ENCODE results near the gene DACT1. TPM values are rescaled to one million over a fixed set of nuclear protein-coding genes. Genes with fewer than 3 reads are reported as not detected.

Gene DACT1
- total and polyA plus RNA-seq, 2 experiments from 2014 or later: 6.8 to 26.9 TPM

DNA sequence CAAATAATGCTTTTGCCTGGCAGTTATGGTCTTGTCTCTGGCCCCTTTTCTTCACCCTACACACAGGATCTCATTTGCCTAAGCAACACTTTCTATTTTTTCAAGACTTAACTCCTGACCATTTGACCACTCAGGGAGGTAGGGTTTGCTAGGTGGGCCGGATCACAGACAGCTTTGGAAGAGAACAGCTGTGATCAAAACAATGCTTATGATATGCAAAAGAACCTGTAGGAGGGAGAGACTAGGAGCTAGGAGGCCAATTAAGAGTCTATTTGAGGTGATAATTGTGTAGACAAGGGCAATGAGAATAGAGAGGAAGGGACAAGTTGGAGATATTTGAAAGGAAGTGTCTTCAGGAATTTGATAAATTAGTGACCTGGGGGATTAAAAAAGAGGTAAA, 12.3 kb upstream of the DACT1 start:
- peaks cover 21% of the 10 kb centered on the region for H3K27me3 ChIP-seq (replicated peaks; ENCODE audit: insufficient read depth)
- H2AFZ ChIP-seq: no peak overlapping the region
- no peak overlapping the region for H3K4me3 ChIP-seq
- H3K79me2 ChIP-seq (ENCODE audit: insufficient read depth): no peaks in the 10 kb centered on the region
- no peaks in the 10 kb centered on the region for H3K9me3 ChIP-seq (ENCODE audit: low read depth)
- no peak overlapping the region for H3K27ac ChIP-seq
- H3K9me2 ChIP-seq (ENCODE audit: insufficient read depth): no peaks in the 10 kb centered on the region
- no peaks in the 10 kb centered on the region for H3K36me3 ChIP-seq (ENCODE audit: low read depth)
- H3K9ac ChIP-seq: no peak overlapping the region
- no peak overlapping the region for H3K4me2 ChIP-seq (ENCODE audit: unreplicated experiment)
- peaks cover 13% of the 10 kb centered on the region; the same call in 1 of the 2 replicates for H3F3A ChIP-seq (ENCODE audit: insufficient read depth)
- H4K20me1 ChIP-seq (ENCODE audit: insufficient read depth): no peaks in the 10 kb centered on the region
- H3K4me1 ChIP-seq (ENCODE audit: insufficient read depth): peaks cover 8% of the 10 kb centered on the region
- 62 to 67% methylated on average over 1 of the region's 1 CpG for WGBS, 2 experiments (ENCODE audit: low coverage in 1 of 2, low lambda C conversion rate in 2 of 2, missing lambda C conversion rate in 2 of 2)
- DNase-seq: no peak
- in situ Hi-C loops (cut with MboI): loop anchor here (10.0 to 25.0 kb wide), 2 partner anchors 121 to 812 kb away; no protein-coding TSS in a partner anchor
- TF ChIP-seq EZH2 (IDR thresholded peaks at IDR 0.05; ENCODE audit: insufficient read depth, poor library complexity, severe bottlenecking): no peak
- TF ChIP-seq EZH2phosphoT487 (IDR thresholded peaks at IDR 0.05; ENCODE audit: insufficient read depth, low read depth): no peak

- DNase-seq: peak; percentile 90
- Histone ChIP-seq H4K20me1 (ENCODE audit: insufficient read depth) (no peaks in the 10 kb centered on the region), H3K79me2 (ENCODE audit: insufficient read depth) (no peaks in the 10 kb centered on the region), H3K4me3 (no peak overlapping the region), H3K4me1 (ENCODE audit: insufficient read depth) (peaks cover 8% of the 10 kb centered on the region), H3K27ac (no peak overlapping the region), H3K9me2 (ENCODE audit: insufficient read depth) (no peaks in the 10 kb centered on the region), H3K27me3 (replicated peaks; ENCODE audit: insufficient read depth) (peaks cover 12% of the 10 kb centered on the region; the same call in 1 of the 2 replicates), H2AFZ (no peak overlapping the region), H3K9me3 (ENCODE audit: low read depth) (no peaks in the 10 kb centered on the region), H3K4me2 (ENCODE audit: unreplicated experiment) (no peak overlapping the region), H3K36me3 (ENCODE audit: low read depth) (no peaks in the 10 kb centered on the region), H3F3A (ENCODE audit: insufficient read depth) (peaks cover 13% of the 10 kb centered on the region; the same call in 1 of the 2 replicates), H3K9ac (no peak overlapping the region)
- WGBS, 2 experiments (ENCODE audit: low coverage in 1 of 2, low lambda C conversion rate in 2 of 2, missing lambda C conversion rate in 2 of 2): 0% methylated on average over 3 of the region's 3 CpGs
- TF ChIP-seq EZH2phosphoT487 (IDR thresholded peaks at IDR 0.05; ENCODE audit: insufficient read depth, low read depth) (peak; percentile 99), EZH2 (IDR thresholded peaks at IDR 0.05; ENCODE audit: insufficient read depth, poor library complexity, severe bottlenecking) (no peak)
- in situ Hi-C loops (cut with MboI): loop anchor here (10.0 to 25.0 kb wide), 2 partner anchors 122 to 811 kb away; no protein-coding TSS in a partner anchor
Observed at GRCh38 chr14:58626431-58626831, 11.3 kb upstream of the DACT1 start.

- no peaks in the 10 kb centered on the region for H3K9me2 ChIP-seq (ENCODE audit: insufficient read depth)
- no peak overlapping the region for H3K4me3 ChIP-seq
- peaks cover 12% of the 10 kb centered on the region; the same call in 1 of the 2 replicates for H3K27me3 ChIP-seq (replicated peaks; ENCODE audit: insufficient read depth)
- H2AFZ ChIP-seq: no peak overlapping the region
- no peak for DNase-seq
- no peak overlapping the region for H3K27ac ChIP-seq
- in situ Hi-C loops (cut with MboI): loop anchor here (10.0 to 25.0 kb wide), 2 partner anchors 124 to 809 kb away; no protein-coding TSS in a partner anchor
- H3K9me3 ChIP-seq (ENCODE audit: low read depth): no peaks in the 10 kb centered on the region
- peaks cover 8% of the 10 kb centered on the region for H3K4me1 ChIP-seq (ENCODE audit: insufficient read depth)
- TF ChIP-seq EZH2 (IDR thresholded peaks at IDR 0.05; ENCODE audit: insufficient read depth, poor library complexity, severe bottlenecking) (no peak), EZH2phosphoT487 (IDR thresholded peaks at IDR 0.05; ENCODE audit: insufficient read depth, low read depth) (no peak)
- H3K79me2 ChIP-seq (ENCODE audit: insufficient read depth): no peaks in the 10 kb centered on the region
- WGBS, 2 experiments (ENCODE audit: low coverage in 1 of 2, low lambda C conversion rate in 2 of 2, missing lambda C conversion rate in 2 of 2): 83 to 84% methylated on average over 6 of the region's 6 CpGs
- no peak overlapping the region for H3K4me2 ChIP-seq (ENCODE audit: unreplicated experiment)
- H4K20me1 ChIP-seq (ENCODE audit: insufficient read depth): no peaks in the 10 kb centered on the region
- no peak overlapping the region for H3K9ac ChIP-seq
- no peaks in the 10 kb centered on the region for H3K36me3 ChIP-seq (ENCODE audit: low read depth)
- H3F3A ChIP-seq (ENCODE audit: insufficient read depth): peaks cover 13% of the 10 kb centered on the region; the same call in 1 of the 2 replicates
Observed at GRCh38 chr14:58628406-58628805, 9.4 kb upstream of the DACT1 start.

DNA sequence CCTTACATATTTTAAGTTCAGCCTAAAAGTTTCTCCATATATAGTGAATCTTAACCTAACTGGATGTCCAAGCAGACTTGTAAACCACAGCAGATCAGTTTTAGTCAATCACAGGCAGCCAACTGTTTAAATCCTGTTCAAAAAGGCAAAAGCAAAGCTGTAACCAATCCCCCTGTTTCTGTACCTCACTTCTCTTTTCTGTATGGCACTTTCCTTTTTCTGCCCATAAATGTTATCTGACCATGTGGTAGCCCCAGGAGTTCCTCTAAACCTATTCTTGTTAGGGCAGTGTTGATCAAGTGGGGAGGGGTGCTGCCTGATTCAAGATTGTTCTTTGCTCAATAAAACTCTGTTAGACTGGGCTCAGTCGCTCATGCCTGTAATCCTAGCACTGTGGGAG, 8.5 kb upstream of the DACT1 start:
- Histone ChIP-seq H3K9me3 (ENCODE audit: low read depth) (no peaks in the 10 kb centered on the region), H3K4me1 (ENCODE audit: insufficient read depth) (peaks cover 17% of the 10 kb centered on the region), H3K27ac (no peak overlapping the region), H3K4me3 (no peak overlapping the region), H3K4me2 (ENCODE audit: unreplicated experiment) (no peak overlapping the region), H3K9me2 (ENCODE audit: insufficient read depth) (no peaks in the 10 kb centered on the region), H4K20me1 (ENCODE audit: insufficient read depth) (no peaks in the 10 kb centered on the region), H3K9ac (no peak overlapping the region), H3K79me2 (ENCODE audit: insufficient read depth) (no peaks in the 10 kb centered on the region), H3F3A (ENCODE audit: insufficient read depth) (peaks cover 19% of the 10 kb centered on the region; the same call in 1 of the 2 replicates), H3K36me3 (ENCODE audit: low read depth) (no peaks in the 10 kb centered on the region), H3K27me3 (replicated peaks; ENCODE audit: insufficient read depth) (peaks cover 12% of the 10 kb centered on the region; the same call in 1 of the 2 replicates), H2AFZ (no peak overlapping the region)
- DNase-seq: no peak
- in situ Hi-C loops (cut with MboI): loop anchor here (10.0 to 25.0 kb wide), 2 partner anchors 124 to 808 kb away; no protein-coding TSS in a partner anchor
- TF ChIP-seq EZH2 (IDR thresholded peaks at IDR 0.05; ENCODE audit: insufficient read depth, poor library complexity, severe bottlenecking) (no peak), EZH2phosphoT487 (IDR thresholded peaks at IDR 0.05; ENCODE audit: insufficient read depth, low read depth) (no peak)
- WGBS, 2 experiments (ENCODE audit: low coverage in 1 of 2, low lambda C conversion rate in 2 of 2, missing lambda C conversion rate in 2 of 2): 100% methylated on average over 1 of the region's 1 CpG
